ENCODE results near the gene CFAP298. TPM values are rescaled to one million over a fixed set of nuclear protein-coding genes. Genes with fewer than 3 reads are reported as not detected.

CFAP298 gene
- polyA plus RNA-seq, 1 of the 3 experiments (the other 2 are of a cell fraction) = 57.8 TPM

- no peaks in the 10 kb centered on the region for H3K27me3 ChIP-seq (ENCODE audit: insufficient read depth)
- H3K9me2 ChIP-seq = no peaks in the 10 kb centered on the region
- no peak overlapping the region for H3K4me3 ChIP-seq (ENCODE audit: low read depth in 2 of 2, low read length in 1 of 2)
- peaks cover 9% of the 10 kb centered on the region; the same call in 1 of the 2 replicates for H3K79me2 ChIP-seq (ENCODE audit: insufficient read depth)
- 94% methylated on average over 8 of the region's 8 CpGs for WGBS (ENCODE audit: low lambda C conversion rate)
- H3K4me1 ChIP-seq (ENCODE audit: control insufficient read depth in 1 of 2, insufficient read depth in 2 of 2, low read depth in 1 of 2, low read length in 1 of 2) = no peaks in the 10 kb centered on the region
- ChIA-PET POLR2A (no interaction called here), CTCF (interaction anchor here (2.6 kb wide), 1 partner anchor 190 kb away, joined by 11 read pairs; no protein-coding TSS in a partner anchor)
- H3K36me3 ChIP-seq (replicated peaks in 1 of 2; ENCODE audit: control insufficient read depth in 1 of 2, insufficient read depth in 2 of 2, low read length in 1 of 2) = peaks cover 70 to 74% of the 10 kb centered on the region in 2 experiments
- no peaks in the 10 kb centered on the region for H3K9me3 ChIP-seq
- H3K27ac ChIP-seq (ENCODE audit: low read depth in 2 of 2, low read length in 1 of 2) = no peak overlapping the region
- no peak for DNase-seq
- H4K20me1 ChIP-seq (ENCODE audit: insufficient read depth) = no peaks in the 10 kb centered on the region
- H2AFZ ChIP-seq (ENCODE audit: low read depth) = no peak overlapping the region
- H3K9ac ChIP-seq = no peak overlapping the region
- H3F3A ChIP-seq (replicated peaks; ENCODE audit: insufficient read depth) = peaks cover 13% of the 10 kb centered on the region
- H3K4me2 ChIP-seq = no peak overlapping the region
- TF ChIP-seq SIN3A (IDR thresholded peaks at IDR 0.05; ENCODE audit: borderline replicate concordance, low read depth, low read length) (no peak), IRF3 (IDR thresholded peaks at IDR 0.05; ENCODE audit: low read depth, low read length) (no peak), FOXJ3 (CRISPR knock-in tag; IDR thresholded peaks at IDR 0.05) (no peak), REST (IDR thresholded peaks at IDR 0.05; ENCODE audit: low read depth, low read length) (no peak), JUND (IDR thresholded peaks at IDR 0.05) (no peak), MAX (IDR thresholded peaks at IDR 0.05; ENCODE audit: low read depth) (no peak), MXI1 (IDR thresholded peaks at IDR 0.05; ENCODE audit: low read depth, low read length) (no peak), SMC3 (IDR thresholded peaks at IDR 0.05; ENCODE audit: low read depth, low read length) (no peak), TAF1 (IDR thresholded peaks at IDR 0.05; ENCODE audit: borderline replicate concordance, low read depth, low read length) (no peak), ZBTB33 (IDR thresholded peaks at IDR 0.05; ENCODE audit: borderline replicate concordance, low read depth) (no peak), NFIC (IDR thresholded peaks at IDR 0.05; ENCODE audit: borderline replicate concordance) (no peak), YY1 (IDR thresholded peaks at IDR 0.05; ENCODE audit: low read depth) (no peak), MEF2A (IDR thresholded peaks at IDR 0.05; ENCODE audit: borderline replicate concordance, low read depth) (no peak), EP300 (IDR thresholded peaks at IDR 0.05; ENCODE audit: borderline replicate concordance in 1 of 2, low read depth in 1 of 2, low read length in 1 of 2) (no peak), CHD2 (IDR thresholded peaks at IDR 0.05; ENCODE audit: low read length, partially characterized antibody) (no peak), FOXM1 (IDR thresholded peaks at IDR 0.05; ENCODE audit: low read depth) (no peak)
- TF ChIP-seq, protein P1, sequence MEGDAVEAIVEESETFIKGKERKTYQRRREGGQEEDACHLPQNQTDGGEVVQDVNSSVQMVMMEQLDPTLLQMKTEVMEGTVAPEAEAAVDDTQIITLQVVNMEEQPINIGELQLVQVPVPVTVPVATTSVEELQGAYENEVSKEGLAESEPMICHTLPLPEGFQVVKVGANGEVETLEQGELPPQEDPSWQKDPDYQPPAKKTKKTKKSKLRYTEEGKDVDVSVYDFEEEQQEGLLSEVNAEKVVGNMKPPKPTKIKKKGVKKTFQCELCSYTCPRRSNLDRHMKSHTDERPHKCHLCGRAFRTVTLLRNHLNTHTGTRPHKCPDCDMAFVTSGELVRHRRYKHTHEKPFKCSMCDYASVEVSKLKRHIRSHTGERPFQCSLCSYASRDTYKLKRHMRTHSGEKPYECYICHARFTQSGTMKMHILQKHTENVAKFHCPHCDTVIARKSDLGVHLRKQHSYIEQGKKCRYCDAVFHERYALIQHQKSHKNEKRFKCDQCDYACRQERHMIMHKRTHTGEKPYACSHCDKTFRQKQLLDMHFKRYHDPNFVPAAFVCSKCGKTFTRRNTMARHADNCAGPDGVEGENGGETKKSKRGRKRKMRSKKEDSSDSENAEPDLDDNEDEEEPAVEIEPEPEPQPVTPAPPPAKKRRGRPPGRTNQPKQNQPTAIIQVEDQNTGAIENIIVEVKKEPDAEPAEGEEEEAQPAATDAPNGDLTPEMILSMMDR (IDR thresholded peaks at IDR 0.05) = no peak
- TF ChIP-seq, protein P2, sequence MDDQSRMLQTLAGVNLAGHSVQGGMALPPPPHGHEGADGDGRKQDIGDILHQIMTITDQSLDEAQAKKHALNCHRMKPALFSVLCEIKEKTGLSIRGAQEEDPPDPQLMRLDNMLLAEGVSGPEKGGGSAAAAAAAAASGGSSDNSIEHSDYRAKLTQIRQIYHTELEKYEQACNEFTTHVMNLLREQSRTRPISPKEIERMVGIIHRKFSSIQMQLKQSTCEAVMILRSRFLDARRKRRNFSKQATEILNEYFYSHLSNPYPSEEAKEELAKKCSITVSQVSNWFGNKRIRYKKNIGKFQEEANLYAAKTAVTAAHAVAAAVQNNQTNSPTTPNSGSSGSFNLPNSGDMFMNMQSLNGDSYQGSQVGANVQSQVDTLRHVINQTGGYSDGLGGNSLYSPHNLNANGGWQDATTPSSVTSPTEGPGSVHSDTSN (IDR thresholded peaks at IDR 0.05) = no peak
Observed at GRCh38 chr21:32604464-32604863, 7.7 kb downstream of the CFAP298 start.

Measured in SK-N-SH (cell line).